GM19239 (cell line): ENCODE measurements around the gene INAFM2.

ENCODE experiments used
- DNase-seq: peaks from one replicate; pipeline ENCODE4 v3.0.0; 2011; ENCODE audit warnings: low spot score; ENCODE audit not compliant: insufficient read length
- FAIRE-seq: peaks from 2 replicates; lab custom pipeline; 2011; peaks lifted over from hg19 to GRCh38; lab: Jason Lieb, UNC

Gene INAFM2

DNA sequence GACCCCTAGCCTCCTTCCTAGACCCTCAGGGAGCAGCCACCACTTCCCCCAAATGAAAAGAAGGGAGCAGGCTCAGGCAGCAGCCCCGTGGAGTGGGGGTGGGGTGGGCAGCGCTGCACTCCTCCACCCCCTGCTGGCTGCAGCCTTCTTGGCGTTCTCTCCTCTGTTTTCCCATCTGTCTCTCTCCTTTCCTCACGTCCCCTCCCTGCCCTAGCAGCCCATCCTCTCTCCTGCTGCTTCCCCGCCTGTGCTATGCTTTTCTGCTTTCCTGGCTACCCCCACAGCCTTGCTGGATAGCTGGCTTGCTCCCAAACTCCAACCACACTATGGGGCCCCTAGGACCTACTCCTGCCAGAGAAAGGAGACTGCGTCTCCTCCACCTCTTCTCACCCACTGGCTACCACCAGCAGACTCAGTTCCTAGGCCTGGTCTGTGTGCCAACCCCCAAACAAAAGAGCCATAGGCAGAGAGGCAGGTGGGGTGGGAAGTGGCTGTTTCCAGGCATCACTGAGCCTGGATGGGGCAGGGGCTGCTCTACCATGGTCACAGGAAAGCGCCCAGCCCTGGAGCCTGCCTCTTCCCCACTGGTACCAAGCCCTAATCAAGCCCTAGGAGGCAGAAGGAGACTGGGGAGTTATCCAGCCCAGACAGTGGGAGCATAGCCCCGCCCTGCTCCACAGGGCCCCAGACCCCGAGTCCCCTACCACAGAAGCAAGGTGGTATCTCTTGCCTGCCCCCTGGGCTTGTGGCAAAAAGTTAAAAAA lies 31.1 kb downstream of the INAFM2 start:
- FAIRE-seq (no peak), DNase-seq (no peak)

- FAIRE-seq = no peak
These were observed 32.6 kb downstream of the INAFM2 start for GRCh38 chr15:40355976-40356585.

DNA sequence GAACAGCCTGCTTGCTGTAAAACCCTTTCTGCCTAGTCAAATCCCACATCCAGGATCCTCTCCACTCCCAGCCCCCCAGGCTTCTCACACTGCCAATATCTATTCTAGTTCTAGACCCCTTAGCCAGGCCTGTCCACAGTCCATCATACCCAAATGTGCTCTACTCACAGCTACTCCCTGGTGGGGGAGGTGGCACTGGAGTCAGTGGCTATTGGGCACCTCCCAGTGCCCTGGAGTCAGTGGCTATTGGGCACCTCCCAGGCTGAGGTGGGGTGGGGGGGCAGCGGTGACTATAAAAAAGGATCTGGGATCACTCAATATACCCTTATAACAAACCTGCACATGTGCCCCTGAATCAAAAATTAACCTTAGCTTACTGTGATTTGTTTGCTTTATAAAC lies 33.8 kb downstream of the INAFM2 start:
- FAIRE-seq (no peak), DNase-seq (no peak)

More at GRCh38 chr15:40355976-40356585, 32.6 kb downstream of the INAFM2 start:
- no peak for DNase-seq

GRCh38 chr15:40357723-40358470 lies 34.4 kb downstream of the INAFM2 start, which contains the start of gene DISP2:
DISP2 (plus strand) TSS chr15:40358219; CDS start chr15:40358322, 103 bp downstream.
- peak; percentile 72 for FAIRE-seq
- DNase-seq = peak; percentile 99

DNA sequence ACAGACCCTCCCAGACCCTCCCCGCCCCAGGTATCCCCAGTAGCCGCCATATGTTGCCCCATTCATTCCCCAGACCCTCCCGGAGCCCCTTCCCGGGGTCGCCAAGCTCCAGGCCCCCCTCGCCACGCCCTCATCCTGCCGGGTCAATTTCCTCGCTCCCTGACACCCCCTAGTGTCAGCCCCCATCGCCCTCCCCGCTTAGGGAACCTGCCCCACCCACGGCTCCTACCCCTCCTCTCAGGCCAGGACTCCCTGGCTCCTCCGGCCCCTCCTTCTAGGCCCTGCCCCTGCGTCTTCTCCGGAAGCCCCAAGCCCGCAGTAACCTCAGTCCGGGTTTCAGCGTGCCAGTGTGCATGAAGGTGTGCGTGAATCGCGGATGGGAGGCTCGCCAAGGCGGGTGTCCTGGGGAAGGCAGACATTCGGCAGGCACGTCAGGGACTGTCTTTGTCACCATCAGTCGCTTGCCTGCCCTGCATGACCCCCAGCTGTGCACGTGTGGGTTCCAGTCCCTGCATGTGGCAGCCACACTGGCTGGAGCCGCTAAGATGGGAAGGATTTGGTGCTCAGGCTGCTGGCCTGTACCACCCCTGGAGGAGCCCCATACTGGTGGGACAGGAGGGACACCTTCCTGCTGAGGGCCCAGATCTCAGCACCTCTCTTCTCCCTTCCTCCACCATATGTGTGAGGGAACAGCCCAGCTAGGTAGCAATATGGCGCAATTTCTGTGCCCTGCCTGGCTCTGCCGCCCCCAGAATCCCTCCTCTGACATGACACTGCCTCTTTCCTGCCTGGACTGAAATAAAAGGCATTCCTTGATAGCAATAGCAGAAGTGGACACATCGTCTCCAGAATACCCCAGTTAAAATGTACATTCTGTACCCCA lies 35.2 kb downstream of the INAFM2 start:
- FAIRE-seq (no peak), DNase-seq (no peak)

- no peak for FAIRE-seq
- no peak for DNase-seq
These were observed 36.5 kb downstream of the INAFM2 start for GRCh38 chr15:40360015-40360414.

DNA sequence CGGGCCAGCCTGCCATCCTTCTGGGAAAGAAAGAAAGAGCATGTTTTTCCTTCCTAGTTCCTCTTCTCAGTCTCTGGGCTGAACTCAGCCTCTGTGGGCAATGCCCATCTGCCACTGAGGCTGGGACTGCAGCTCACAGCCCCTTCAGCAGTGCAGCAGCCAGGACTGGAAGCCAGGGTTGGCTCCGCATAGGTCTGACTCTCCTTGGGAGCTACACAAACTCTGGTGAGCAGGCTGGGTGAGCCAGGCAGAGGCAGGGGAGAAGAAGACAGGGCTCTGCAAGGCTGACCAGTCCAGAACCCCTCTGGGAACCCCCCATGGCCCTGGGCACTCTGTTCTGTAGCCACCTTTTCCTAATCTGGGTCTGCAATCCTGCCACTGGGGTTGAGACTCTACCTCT lies 38.1 kb downstream of the INAFM2 start:
- FAIRE-seq = no peak
- DNase-seq = no peak

GRCh38 chr15:40363611-40364010 lies 40.1 kb downstream of the INAFM2 start:
- DNase-seq (no peak), FAIRE-seq (no peak)

- FAIRE-seq = no peak
- DNase-seq = no peak
These were observed 40.8 kb downstream of the INAFM2 start for GRCh38 chr15:40364251-40364650.

- DNase-seq = no peak
- FAIRE-seq = no peak
These were observed 41.5 kb downstream of the INAFM2 start for GRCh38 chr15:40365016-40365415.

DNA sequence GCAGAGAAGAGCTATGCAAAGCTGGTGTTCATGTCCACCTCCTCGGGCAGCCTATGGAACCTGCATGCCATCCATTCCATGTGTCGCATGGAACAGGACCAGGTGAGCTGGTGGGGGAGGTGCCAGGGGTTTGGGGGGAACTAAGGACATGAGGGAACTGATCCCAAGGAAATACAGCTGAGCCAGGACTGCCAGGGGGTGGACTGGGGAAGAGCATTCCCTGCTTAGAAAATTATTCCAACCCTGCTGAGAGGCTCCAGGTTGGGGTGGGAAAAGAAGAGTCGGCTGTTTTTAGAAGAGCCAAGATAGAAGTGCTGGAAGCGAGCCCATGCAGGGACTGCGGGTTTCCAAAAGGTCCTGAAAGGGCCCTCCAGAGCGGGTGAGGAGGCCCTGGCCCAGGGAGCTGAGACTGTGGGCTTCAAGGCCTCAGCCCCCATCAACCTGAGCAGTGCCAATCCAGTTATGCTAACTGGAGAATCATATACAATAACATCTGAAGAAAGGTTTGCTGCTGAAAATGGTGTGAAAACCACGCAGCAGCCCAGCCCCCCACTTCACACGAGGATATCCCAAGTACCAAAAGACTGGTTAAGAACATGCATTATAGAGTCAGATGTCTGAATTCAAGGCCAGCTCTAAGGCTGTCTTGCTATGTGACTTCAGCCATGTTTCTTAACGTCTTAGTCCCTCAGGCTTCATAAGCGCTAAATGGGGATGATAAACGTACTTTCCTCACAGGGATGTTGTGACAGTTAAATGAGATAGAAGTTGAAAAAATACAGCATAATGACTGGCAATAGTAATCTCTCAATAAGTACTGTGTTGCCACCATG lies 42.3 kb downstream of the INAFM2 start:
- DNase-seq = no peak
- no peak for FAIRE-seq

- DNase-seq (no peak), FAIRE-seq (no peak)
These were observed 43.2 kb downstream of the INAFM2 start for GRCh38 chr15:40366457-40367370.

- no peak for FAIRE-seq
These were observed 43.8 kb downstream of the INAFM2 start for GRCh38 chr15:40367371-40367685.

DNA sequence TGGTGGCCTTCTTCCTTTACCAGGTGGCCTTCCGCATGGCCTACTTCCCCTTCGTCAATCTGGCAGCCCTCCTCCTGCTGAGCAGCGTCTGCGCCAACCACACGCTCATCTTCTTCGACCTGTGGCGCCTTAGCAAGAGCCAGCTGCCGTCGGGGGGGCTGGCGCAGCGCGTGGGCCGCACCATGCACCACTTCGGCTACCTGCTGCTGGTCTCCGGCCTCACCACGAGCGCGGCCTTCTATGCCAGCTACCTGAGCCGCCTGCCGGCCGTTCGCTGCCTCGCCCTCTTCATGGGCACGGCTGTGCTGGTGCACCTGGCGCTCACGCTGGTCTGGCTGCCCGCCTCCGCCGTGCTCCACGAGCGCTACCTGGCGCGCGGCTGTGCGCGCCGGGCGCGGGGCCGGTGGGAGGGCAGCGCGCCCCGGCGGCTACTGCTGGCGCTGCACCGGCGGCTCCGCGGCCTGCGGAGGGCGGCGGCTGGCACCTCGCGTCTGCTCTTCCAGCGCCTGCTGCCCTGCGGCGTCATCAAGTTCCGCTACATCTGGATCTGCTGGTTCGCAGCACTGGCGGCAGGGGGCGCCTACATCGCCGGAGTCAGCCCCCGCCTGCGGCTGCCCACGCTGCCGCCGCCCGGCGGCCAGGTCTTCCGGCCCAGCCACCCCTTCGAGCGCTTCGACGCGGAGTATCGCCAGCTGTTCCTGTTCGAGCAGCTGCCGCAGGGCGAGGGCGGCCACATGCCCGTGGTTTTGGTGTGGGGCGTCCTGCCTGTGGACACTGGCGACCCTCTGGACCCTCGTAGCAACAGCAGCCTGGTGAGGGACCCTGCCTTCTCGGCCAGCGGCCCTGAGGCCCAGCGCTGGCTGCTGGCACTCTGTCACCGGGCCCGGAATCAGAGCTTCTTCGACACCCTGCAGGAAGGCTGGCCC lies 44.5 kb downstream of the INAFM2 start:
- DNase-seq = peak; percentile 95
- FAIRE-seq = peak; percentile 90

More at GRCh38 chr15:40367371-40367685, 43.8 kb downstream of the INAFM2 start:
- DNase-seq = no peak

DNA sequence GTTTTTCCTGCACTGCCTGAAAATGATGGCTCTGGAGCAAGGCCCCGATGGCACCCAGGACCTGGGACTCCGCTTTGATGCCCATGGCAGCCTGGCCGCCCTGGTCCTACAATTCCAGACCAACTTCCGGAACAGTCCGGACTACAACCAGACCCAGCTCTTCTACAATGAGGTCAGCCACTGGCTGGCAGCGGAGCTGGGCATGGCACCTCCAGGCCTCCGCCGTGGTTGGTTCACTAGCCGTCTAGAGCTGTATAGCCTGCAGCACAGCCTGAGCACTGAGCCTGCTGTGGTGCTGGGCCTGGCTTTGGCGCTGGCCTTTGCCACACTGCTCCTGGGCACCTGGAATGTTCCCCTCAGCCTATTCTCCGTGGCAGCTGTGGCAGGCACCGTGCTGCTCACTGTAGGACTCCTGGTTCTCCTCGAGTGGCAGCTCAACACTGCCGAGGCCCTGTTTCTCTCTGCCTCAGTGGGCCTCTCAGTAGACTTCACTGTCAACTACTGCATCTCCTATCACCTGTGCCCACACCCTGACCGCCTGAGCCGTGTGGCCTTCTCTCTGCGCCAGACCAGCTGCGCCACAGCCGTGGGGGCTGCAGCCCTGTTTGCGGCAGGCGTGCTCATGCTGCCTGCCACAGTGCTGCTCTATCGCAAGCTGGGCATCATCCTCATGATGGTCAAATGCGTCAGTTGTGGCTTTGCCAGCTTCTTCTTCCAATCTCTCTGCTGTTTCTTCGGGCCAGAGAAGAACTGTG lies 45.4 kb downstream of the INAFM2 start:
- DNase-seq (no peak), FAIRE-seq (no peak)

- DNase-seq (no peak), FAIRE-seq (no peak)
These were observed 46.0 kb downstream of the INAFM2 start for GRCh38 chr15:40369474-40369869.

DNA sequence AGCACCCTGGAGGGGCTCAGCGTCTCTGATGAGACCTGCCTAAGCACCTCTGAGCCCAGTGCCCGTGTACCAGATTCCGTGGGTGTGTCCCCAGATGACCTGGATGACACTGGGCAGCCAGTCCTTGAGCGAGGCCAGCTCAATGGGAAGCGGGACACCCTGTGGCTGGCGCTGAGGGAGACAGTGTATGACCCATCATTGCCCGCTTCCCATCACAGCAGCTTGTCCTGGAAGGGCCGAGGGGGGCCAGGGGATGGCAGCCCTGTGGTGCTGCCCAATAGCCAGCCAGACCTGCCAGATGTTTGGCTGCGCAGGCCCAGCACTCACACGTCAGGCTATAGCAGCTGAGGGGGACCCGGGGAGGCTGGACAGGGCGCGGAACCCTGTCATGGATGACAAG lies 46.5 kb downstream of the INAFM2 start:
- DNase-seq (no peak), FAIRE-seq (no peak)
